CD4-positive, alpha-beta T cell treated with Interleukin-15 for 4 hours (primary cell): ENCODE measurements around the gene CDK5R1.
A peak's percentile ranks its signal among the peaks of the same experiment; 100 is the strongest.
"Not testable (repeated sequence)": the region's sequence is repeated elsewhere in the genome, so short reads cannot be mapped to it uniquely, and the experiment has no call there.

Source experiments
- DNase-seq: peaks from one replicate; pipeline ENCODE4 v3.0.0-alpha.2; 2020; ENCODE audit warnings: low spot score

The CDK5R1 gene

GRCh38 chr17:32486701-32487472 lies at the start of gene CDK5R1:
Gene CDK5R1, plus strand, starts transcription at chr17:32486993. Its CDS starts 628 bp downstream, at chr17:32487621.
- peak; percentile 65 for DNase-seq

GRCh38 chr17:32440722-32441121 lies 46.1 kb upstream of the CDK5R1 start:
- DNase-seq, result no peak

- no peak for DNase-seq
Observed at GRCh38 chr17:32441886-32442285, 44.9 kb upstream of the CDK5R1 start.

- no peak for DNase-seq
Observed at GRCh38 chr17:32443827-32444300, 42.9 kb upstream of the CDK5R1 start.

GRCh38 chr17:32444301-32445073 lies 42.3 kb upstream of the CDK5R1 start, which contains the start of gene PSMD11:
Gene PSMD11, plus strand, starts transcription at chr17:32444510. Its CDS starts 14 bp downstream, at chr17:32444524.
- DNase-seq, result peak; percentile 98

- no peak for DNase-seq
Observed at GRCh38 chr17:32445074-32445415, 41.7 kb upstream of the CDK5R1 start.

GRCh38 chr17:32445497-32445896 lies 41.3 kb upstream of the CDK5R1 start:
- DNase-seq, result no peak

GRCh38 chr17:32445971-32446370 lies 40.8 kb upstream of the CDK5R1 start:
- DNase-seq, result no peak

- no peak for DNase-seq
Observed at GRCh38 chr17:32446949-32447348, 39.8 kb upstream of the CDK5R1 start.

GRCh38 chr17:32449963-32450362 lies 36.8 kb upstream of the CDK5R1 start:
- no peak for DNase-seq

GRCh38 chr17:32450379-32450778 lies 36.4 kb upstream of the CDK5R1 start:
- not testable (repeated sequence) for DNase-seq

GRCh38 chr17:32451879-32452278 lies 34.9 kb upstream of the CDK5R1 start:
- no peak for DNase-seq

- no peak for DNase-seq
Observed at GRCh38 chr17:32452281-32452680, 34.5 kb upstream of the CDK5R1 start.

- DNase-seq, result no peak
Observed at GRCh38 chr17:32453370-32453769, 33.4 kb upstream of the CDK5R1 start.

- DNase-seq, result no peak
Observed at GRCh38 chr17:32458371-32458770, 28.4 kb upstream of the CDK5R1 start.

- no peak for DNase-seq
Observed at GRCh38 chr17:32460054-32460453, 26.7 kb upstream of the CDK5R1 start.

GRCh38 chr17:32461498-32461852 lies 25.3 kb upstream of the CDK5R1 start:
- DNase-seq, result no peak

GRCh38 chr17:32461853-32462617 lies 24.8 kb upstream of the CDK5R1 start:
- peak; percentile 71 for DNase-seq

- no peak for DNase-seq
Observed at GRCh38 chr17:32463304-32463703, 23.5 kb upstream of the CDK5R1 start.

GRCh38 chr17:32464374-32464773 lies 22.4 kb upstream of the CDK5R1 start:
- DNase-seq, result no peak

GRCh38 chr17:32467949-32468348 lies 18.8 kb upstream of the CDK5R1 start:
- DNase-seq, result no peak

- no peak for DNase-seq
Observed at GRCh38 chr17:32470405-32471167, 16.2 kb upstream of the CDK5R1 start.
